Measurements from ENCODE around the gene RTN1.

The RTN1 gene

DNA sequence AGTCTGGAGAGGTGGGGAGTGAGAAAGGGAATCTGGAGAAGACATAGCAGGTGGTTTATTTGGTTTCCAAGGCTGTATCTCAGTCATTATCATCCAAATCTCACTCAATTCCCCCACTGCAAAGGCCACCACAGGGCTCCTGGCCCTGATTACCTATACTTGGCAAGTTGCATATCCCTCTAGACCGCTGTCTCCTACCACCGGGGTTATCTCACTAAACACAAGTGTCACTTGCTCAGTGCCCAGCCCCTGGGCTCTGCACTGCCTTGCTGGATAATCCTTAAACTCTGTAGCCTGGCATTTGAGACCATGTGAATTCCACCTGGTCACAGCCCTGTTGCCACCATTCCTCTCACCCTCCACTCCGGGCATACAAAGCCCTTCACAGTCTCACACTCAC is 119.0 kb downstream of the RTN1 start:
- DNase-seq, result no peak
- Histone ChIP-seq H3K4me1 (peaks cover 0 to 30% (median 6%) of the 10 kb centered on the region in 4 donors), H3K27me3 (no peaks in the 10 kb centered on the region), H3K4me3 (no peak overlapping the region), H3K36me3 (no peaks in the 10 kb centered on the region), H3K27ac (no peak overlapping the region), H3K9me3 (no peaks in the 10 kb centered on the region)
- TF ChIP-seq CTCF (IDR thresholded peaks at IDR 0.05), result no peak
- intact Hi-C loops (cut with DNase I; ENCODE audit: low total_unique reads), result no loop called here

DNA sequence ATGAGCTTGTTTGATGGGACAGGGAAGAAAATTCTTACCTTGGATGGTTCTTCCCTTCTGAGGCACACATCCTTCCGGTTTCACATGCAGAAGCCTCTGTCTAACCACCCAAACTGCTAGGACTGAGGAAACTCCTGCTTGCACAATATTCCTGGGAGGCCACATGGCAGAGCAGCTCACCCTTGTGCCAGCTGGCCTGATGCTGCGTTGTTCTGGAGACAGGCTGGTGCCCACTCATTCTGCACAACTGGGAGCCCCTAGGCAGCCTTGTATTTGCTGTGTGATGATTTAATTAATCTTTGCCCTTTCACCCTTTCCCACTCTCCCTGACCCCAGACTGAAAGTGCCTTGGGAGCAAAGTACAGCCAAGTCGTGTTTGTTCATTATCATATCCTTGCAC is 130.8 kb downstream of the RTN1 start:
- peaks cover 0 to 11% (median 0%) of the 10 kb centered on the region in 3 donors for H3K9me3 ChIP-seq
- intact Hi-C loops (cut with DNase I; ENCODE audit: low total_unique reads), result no loop called here
- H3K27me3 ChIP-seq, result no peaks in the 10 kb centered on the region
- H3K36me3 ChIP-seq, result peaks cover 0 to 2% (median 0%) of the 10 kb centered on the region in 3 donors
- peak; percentile 60 to 78 for DNase-seq
- no peak for TF ChIP-seq CTCF (IDR thresholded peaks at IDR 0.05)
- H3K4me3 ChIP-seq, result no peak overlapping the region
- peaks cover 0 to 13% (median 5%) of the 10 kb centered on the region in 4 donors for H3K4me1 ChIP-seq
- H3K27ac ChIP-seq, result no peak overlapping the region

GRCh38 chr14:59728304-59728703 is 142.3 kb downstream of the RTN1 start:
- Histone ChIP-seq H3K4me1 (peaks cover 0 to 14% (median 0%) of the 10 kb centered on the region in 4 donors), H3K27me3 (no peaks in the 10 kb centered on the region), H3K36me3 (peaks cover 13 to 23% (median 15%) of the 10 kb centered on the region in 3 donors), H3K9me3 (no peaks in the 10 kb centered on the region), H3K4me3 (no peak overlapping the region), H3K27ac (no peak overlapping the region)
- no peak for TF ChIP-seq CTCF (IDR thresholded peaks at IDR 0.05)
- intact Hi-C loops (cut with DNase I; ENCODE audit: low total_unique reads), result no loop called here
- no peak for DNase-seq

DNA sequence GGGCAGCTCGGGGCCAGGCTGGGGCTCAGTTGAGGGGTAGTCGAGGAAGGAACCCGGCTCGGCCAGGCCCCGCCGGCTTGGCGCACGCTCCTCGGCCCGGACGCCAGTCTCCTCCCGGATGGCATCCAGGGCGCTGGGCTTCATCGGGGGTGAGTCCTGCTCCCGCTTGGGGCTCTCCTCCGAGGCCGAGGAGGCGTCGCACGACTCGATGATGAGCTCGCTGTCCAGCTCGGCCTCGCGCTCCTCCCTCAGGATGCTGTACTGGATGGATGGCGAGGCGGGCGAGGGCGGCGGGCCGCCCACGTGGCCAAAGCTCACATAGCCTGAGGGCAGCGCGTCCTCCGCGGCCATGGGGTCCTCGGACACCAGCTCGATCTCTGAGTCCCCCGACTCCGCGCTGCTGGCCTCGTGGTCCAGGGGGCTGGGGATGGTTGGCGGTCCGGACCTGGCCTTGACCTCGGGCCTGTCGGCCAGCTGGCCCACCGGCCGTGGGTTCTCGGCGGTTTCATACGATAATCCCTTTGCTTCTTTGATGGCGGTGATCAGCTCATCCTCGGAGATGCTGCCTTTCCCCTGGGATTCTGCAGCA is 143.4 kb downstream of the RTN1 start:
- Histone ChIP-seq H3K27me3 (no peaks in the 10 kb centered on the region), H3K27ac (no peak overlapping the region), H3K4me3 (no peak overlapping the region), H3K4me1 (peaks cover 0 to 14% (median 0%) of the 10 kb centered on the region in 4 donors), H3K9me3 (no peaks in the 10 kb centered on the region), H3K36me3 (peaks cover 13 to 23% (median 15%) of the 10 kb centered on the region in 3 donors)
- no peak for DNase-seq
- no peak for TF ChIP-seq CTCF (IDR thresholded peaks at IDR 0.05)
- intact Hi-C loops (cut with DNase I; ENCODE audit: low total_unique reads), result no loop called here

GRCh38 chr14:59711080-59711479 is 159.5 kb downstream of the RTN1 start:
- no peak for TF ChIP-seq CTCF (IDR thresholded peaks at IDR 0.05)
- Histone ChIP-seq H3K9me3 (no peaks in the 10 kb centered on the region), H3K4me3 (no peak overlapping the region), H3K4me1 (peaks cover 0 to 25% (median 3%) of the 10 kb centered on the region in 4 donors), H3K36me3 (no peaks in the 10 kb centered on the region), H3K27ac (no peak overlapping the region), H3K27me3 (no peaks in the 10 kb centered on the region)
- intact Hi-C loops (cut with DNase I; ENCODE audit: low total_unique reads), result no loop called here
- no peak for DNase-seq
